A673 (cell line): ENCODE data around the gene AGAP1. TPM values are rescaled to one million over a fixed set of nuclear protein-coding genes. Genes with fewer than 3 reads are reported as not detected.

Source experiments
- BruUV-seq: library from RNA; stranded (reverse); fragments of 400-500 nt; replicated peaks from 2 replicates; lab custom pipeline; 2021; lab: Mats Ljungman, UMichigan
- CTCF ChIA-PET: fragments of 300-600 bp; sonication (Branson Sonifier 250); formaldehyde crosslinking; loops from one replicate; lab custom pipeline; 2022; ENCODE audit warnings: antibody characterized with exemption; lab: Charles Lee
- POLR2A ChIA-PET: fragments of 300-600 bp; sonication (Branson Sonifier 250); formaldehyde crosslinking; loops from one replicate; lab custom pipeline; 2022; ENCODE audit warnings: antibody characterized with exemption; ENCODE audit not compliant: low non-redundant PET; lab: Charles Lee
- DNase-seq: peaks from one replicate; pipeline ENCODE4 v3.0.0-alpha.2; 2015; ENCODE audit warnings: low spot score
- H3K27ac ChIP-seq: fragments of 200-600 bp; sonication (generic); 2 replicates; pipeline ENCODE4 v1.5.1; 2016; ENCODE audit warnings: mixed run types, low read depth, mild to moderate bottlenecking, mixed read lengths, antibody characterized with exemption, low read length; ENCODE audit not compliant: poor library complexity, severe bottlenecking
- H3K27me3 ChIP-seq: fragments of 200-600 bp; sonication (generic); replicated peaks from 2 replicates; pipeline ENCODE4 v1.6.1; 2017; ENCODE audit warnings: mixed run types, low read depth, mild to moderate bottlenecking, mixed read lengths, antibody characterized with exemption, low read length; ENCODE audit not compliant: insufficient read depth, poor library complexity
- H3K36me3 ChIP-seq: fragments of 200-600 bp; sonication (generic); 2 replicates; pipeline ENCODE4 v1.6.1; 2016; ENCODE audit warnings: mixed run types, mild to moderate bottlenecking, mixed read lengths, antibody characterized with exemption, low read length; ENCODE audit not compliant: insufficient read depth, poor library complexity, severe bottlenecking
- H3K4me1 ChIP-seq: fragments of 200-600 bp; sonication (generic); 2 replicates; pipeline ENCODE4 v1.6.1; 2017; ENCODE audit warnings: mixed run types, mild to moderate bottlenecking, mixed read lengths, antibody characterized with exemption, low read length; ENCODE audit not compliant: insufficient read depth, poor library complexity, severe bottlenecking
- H3K4me3 ChIP-seq: fragments of 200-600 bp; sonication (generic); 2 replicates; pipeline ENCODE4 v1.5.1; 2016; ENCODE audit warnings: low read depth, mixed run types, mild to moderate bottlenecking, mixed read lengths, low read length; ENCODE audit not compliant: poor library complexity, severe bottlenecking
- H3K9me3 ChIP-seq: fragments of 200-600 bp; sonication (generic); 2 replicates; pipeline ENCODE4 v1.6.1; 2016; ENCODE audit warnings: mixed run types, low read depth, mild to moderate bottlenecking, mixed read lengths, antibody characterized with exemption, low read length; ENCODE audit not compliant: poor library complexity, severe bottlenecking
- CTCF ChIP-seq: fragments of 300-800, 200-600 bp; sonication (generic); conservative IDR thresholded peaks from 2 replicates; pipeline ENCODE4 v1.5.1; 2017; ENCODE audit warnings: low read depth, mild to moderate bottlenecking, antibody characterized with exemption, low read length, moderate library complexity, mixed read lengths
- EZH2 ChIP-seq: fragments of 200-600 bp; sonication (generic); IDR thresholded peaks from 2 replicates; pipeline ENCODE4 v1.6.1; 2017; ENCODE audit warnings: borderline replicate concordance, low read depth, mild to moderate bottlenecking, mixed read lengths, antibody characterized with exemption, low read length; ENCODE audit not compliant: poor library complexity, severe bottlenecking
- intact Hi-C: fragments of 100-400 bp; cut with micrococcal nuclease; formaldehyde crosslinking; loops from one replicate; pipeline ENCODE4 v1.10.0; 2022; ENCODE audit not compliant: unreplicated experiment
- total RNA-seq: library from RNA; stranded (reverse); gene quantifications from 2 replicates; pipeline ENCODE4 v1.2.3, GENCODE V29; 2021

AGAP1 gene
- total RNA-seq, 1 experiment from 2014 or later, result 25.3 TPM

- ChIA-PET POLR2A (no interaction called here), CTCF (no interaction called here)
- no peak for TF ChIP-seq CTCF
- TF ChIP-seq EZH2, result no peak
- Histone ChIP-seq H3K27me3 (no peaks in the 10 kb centered on the region), H3K27ac (no peak overlapping the region), H3K36me3 (no peaks in the 10 kb centered on the region), H3K4me3 (no peak overlapping the region), H3K9me3 (no peaks in the 10 kb centered on the region), H3K4me1 (no peaks in the 10 kb centered on the region)
- DNase-seq, result no peak
- BruUV-seq, result no TSS peak
- intact Hi-C loops, result no loop called here
Observed at GRCh38 chr2:235623752-235624151, 129.9 kb downstream of the AGAP1 start.

GRCh38 chr2:235626658-235627057, 132.8 kb downstream of the AGAP1 start:
- no peak for DNase-seq
- H3K27ac ChIP-seq, result no peak overlapping the region
- H3K4me1 ChIP-seq, result no peaks in the 10 kb centered on the region
- intact Hi-C loops, result no loop called here
- CTCF ChIA-PET, result no interaction called here
- no peaks in the 10 kb centered on the region for H3K9me3 ChIP-seq
- POLR2A ChIA-PET, result no interaction called here
- no peaks in the 10 kb centered on the region for H3K27me3 ChIP-seq
- no peak overlapping the region for H3K4me3 ChIP-seq
- TF ChIP-seq EZH2 (no peak), CTCF (no peak)
- H3K36me3 ChIP-seq, result no peaks in the 10 kb centered on the region
- no TSS peak for BruUV-seq

GRCh38 chr2:235627682-235628081, 133.8 kb downstream of the AGAP1 start:
- no peak for DNase-seq
- Histone ChIP-seq H3K9me3 (no peaks in the 10 kb centered on the region), H3K27ac (no peak overlapping the region), H3K4me1 (no peaks in the 10 kb centered on the region), H3K4me3 (no peak overlapping the region), H3K36me3 (no peaks in the 10 kb centered on the region), H3K27me3 (no peaks in the 10 kb centered on the region)
- intact Hi-C loops, result no loop called here
- TF ChIP-seq EZH2 (no peak), CTCF (no peak)
- no TSS peak for BruUV-seq
- ChIA-PET POLR2A (no interaction called here), CTCF (no interaction called here)
